Activated CD4-positive, CD25-positive, alpha-beta regulatory T cell treated with anti-CD3 and anti-CD28 coated beads, Interleukin-2, amount 50 U/mL, for 72 hours (primary cell): ENCODE results near the gene PROSER2.

Source experiments
- DNase-seq: peaks from one replicate; pipeline ENCODE4 v3.0.0; 2021

PROSER2 gene

DNA sequence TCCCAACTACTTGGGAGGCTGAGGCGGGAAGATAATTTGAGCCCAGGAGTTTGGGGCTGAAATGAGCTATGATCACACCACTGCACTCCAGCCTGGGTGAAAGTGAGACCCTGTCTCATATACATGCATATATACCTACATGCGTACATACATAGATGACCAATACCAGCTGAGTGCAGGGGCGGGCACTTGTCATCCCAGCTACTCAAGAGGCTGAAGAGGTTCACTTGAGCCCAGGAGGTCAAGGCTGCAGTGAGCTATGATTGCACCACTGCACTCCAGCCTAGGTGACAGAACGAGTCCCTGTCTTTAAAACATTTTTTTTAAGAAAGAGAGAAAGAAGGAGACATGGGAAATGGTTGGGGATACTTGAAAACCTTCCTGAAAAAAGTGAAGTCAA lies 17.4 kb upstream of the PROSER2 start:
- DNase-seq: no peak

- no peak for DNase-seq
These were observed 16.4 kb upstream of the PROSER2 start for GRCh38 chr10:11806706-11807105.

DNA sequence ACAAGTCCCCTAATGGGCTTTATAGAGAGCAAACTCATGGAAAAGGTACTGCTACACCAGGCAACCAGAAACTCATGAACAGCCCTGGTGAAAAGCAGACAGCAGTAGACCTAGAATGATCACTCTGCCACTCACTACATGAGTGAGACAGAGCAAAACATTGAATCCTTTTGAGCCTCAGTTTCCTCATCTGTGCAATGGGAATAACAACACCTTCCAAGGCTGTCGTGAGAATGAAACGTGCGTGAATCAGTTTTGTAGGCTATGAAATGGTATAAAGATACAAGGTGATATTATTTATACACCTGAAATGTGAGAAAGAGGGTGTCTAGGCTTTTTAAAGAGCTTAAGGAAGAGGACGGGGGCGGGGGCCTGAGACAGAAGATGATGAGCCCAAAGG lies 14.3 kb upstream of the PROSER2 start:
- DNase-seq: no peak

DNA sequence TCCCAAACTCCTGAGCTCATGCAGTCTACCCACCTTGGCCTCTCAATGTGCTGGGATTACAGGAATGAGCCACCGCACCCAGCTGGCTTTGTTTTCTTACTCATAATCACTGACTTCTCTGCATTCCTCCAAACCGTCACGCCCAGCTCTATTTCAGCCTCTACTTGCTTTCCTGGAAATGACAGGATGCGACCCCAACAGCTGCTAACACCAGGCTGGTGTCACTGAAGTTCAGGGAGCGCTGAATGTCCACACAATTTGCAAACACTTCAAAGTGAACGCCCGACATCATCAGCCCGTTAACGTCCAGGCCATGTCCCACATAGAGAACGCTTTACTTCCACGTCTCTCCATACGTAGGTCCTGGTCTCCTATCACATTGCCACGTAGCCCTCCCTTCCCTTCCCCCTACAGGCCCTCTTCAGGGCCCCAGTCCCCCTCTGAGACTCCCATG lies 12.8 kb upstream of the PROSER2 start:
- no peak for DNase-seq

DNA sequence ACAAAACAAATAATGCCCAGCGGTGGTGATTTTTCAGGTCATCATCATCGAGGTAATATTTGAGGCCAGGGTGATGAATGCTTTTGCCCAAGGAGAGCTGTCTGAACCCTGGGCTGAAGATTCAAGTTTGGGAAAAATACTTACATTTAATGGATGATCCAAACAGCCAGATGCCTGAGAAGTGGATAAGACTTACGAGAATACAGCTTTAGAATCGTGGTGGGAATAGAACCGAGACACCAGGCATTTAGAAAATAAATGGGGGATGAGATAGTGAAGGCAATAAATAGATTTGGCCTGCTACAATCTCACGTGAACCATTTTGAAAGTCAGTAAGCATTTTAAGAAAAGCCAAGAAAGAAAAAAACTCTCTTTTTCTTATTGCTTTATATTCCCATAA lies 12.2 kb upstream of the PROSER2 start:
- DNase-seq: no peak

DNA sequence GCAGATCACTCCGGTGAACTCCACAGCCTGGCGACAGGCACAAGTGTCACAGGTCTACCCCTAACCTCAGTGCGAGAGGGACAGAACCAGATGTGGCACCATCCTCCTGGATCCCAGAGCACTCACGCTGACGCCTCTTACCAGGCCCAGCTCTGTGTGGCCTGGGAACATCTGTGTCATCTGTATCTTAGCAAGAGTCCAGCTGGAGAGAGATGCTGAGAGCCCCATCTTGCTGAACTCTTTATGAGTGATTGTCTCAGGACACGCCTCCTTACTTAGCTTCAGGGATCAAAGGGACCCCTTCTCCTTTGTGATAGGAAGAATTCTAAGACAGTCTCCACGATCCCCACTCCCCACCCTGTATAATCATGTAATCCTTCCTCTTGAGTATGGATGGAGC lies 10.0 kb upstream of the PROSER2 start:
- DNase-seq: no peak

GRCh38 chr10:11813855-11814567 lies 9.1 kb upstream of the PROSER2 start:
- no peak for DNase-seq

GRCh38 chr10:11819027-11819426 lies 4.1 kb upstream of the PROSER2 start:
- DNase-seq: no peak

DNA sequence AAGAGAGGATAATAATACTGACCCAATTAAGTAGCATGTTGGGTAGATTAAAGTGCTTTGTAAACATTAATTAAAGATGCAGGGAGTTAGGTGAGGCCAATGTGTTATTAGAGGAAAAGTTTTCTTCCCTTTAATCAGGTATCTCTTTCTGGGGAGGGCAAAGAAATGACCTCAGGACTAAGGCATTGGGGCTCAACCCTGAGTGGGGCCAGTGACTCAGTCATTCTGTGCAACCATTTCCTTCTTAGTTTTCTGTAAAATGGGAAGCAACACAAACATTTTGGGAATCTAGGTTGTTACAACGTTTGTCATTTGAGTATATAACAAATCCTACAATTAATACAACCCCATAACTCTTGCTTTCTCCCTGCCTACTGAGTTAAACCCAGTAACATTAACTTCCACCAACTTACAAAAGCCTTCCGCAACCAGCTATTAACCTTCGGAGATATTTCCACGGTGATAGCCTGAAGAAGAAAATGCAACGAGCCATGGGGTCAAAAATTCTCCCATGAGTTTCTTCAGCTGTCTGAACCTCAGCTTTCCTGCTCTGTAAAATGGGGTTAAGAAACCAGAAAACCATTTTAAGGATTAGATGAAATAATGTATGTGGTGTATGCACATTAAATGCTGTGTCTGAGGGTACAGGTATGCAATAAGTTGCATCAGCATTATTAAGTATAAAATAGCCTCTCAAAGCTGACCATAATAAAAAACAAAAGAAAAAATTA lies 965 bp upstream of the PROSER2 start:
- no peak for DNase-seq

- no peak for DNase-seq
These were observed 391 bp upstream of the PROSER2 start for GRCh38 chr10:11822809-11823121.

GRCh38 chr10:11823989-11824346 lies 812 bp downstream of the PROSER2 start:
- no peak for DNase-seq

- DNase-seq: no peak
These were observed 1.2 kb downstream of the PROSER2 start for GRCh38 chr10:11824376-11824775.

DNA sequence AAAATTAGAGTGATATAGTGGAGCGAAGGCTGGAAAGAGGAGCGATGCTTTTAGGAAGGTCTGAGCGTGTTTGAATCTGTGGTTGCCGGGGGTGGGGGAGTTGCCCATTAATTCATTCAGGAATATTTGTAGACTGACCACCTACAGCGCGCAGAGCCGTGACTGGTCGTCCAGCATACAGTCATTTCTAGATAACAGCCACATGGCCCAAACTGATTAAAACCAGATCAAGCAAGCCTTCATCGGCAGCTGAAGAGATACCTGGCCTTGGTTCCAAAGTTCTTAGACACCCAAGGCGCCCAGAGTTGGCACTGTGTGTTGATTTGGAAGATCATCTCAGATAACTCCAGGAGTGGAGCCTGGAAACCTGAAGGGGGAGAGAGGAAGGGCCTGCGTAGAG lies 1.7 kb downstream of the PROSER2 start:
- no peak for DNase-seq

- no peak for DNase-seq
These were observed 2.7 kb downstream of the PROSER2 start for GRCh38 chr10:11825796-11826414.

- no peak for DNase-seq
These were observed 3.9 kb downstream of the PROSER2 start for GRCh38 chr10:11827006-11827405.

DNA sequence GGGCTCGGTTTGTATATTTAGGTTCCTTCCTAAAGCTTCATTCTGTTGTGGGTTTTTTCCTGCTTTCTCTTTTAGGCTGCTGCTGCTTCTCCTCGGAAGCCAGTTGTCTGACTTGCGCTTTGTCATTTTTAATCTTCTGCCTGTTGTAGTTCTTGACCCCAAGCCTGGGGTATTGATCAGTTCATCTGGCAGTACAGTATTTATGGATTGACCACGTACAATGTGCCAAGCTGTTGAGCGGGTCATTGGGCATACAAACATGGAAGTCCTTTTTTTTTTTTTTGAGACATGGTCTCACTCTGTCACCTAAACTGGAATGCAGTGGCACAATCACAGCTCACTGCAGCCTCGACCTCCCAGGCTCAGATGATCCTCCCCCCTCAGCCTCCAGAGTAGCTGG lies 4.3 kb downstream of the PROSER2 start:
- DNase-seq: no peak

GRCh38 chr10:11828682-11829284 lies 5.6 kb downstream of the PROSER2 start:
- DNase-seq: no peak

- DNase-seq: no peak
These were observed 7.8 kb downstream of the PROSER2 start for GRCh38 chr10:11830836-11831519.

GRCh38 chr10:11831520-11831951 lies 8.4 kb downstream of the PROSER2 start:
- DNase-seq: no peak

DNA sequence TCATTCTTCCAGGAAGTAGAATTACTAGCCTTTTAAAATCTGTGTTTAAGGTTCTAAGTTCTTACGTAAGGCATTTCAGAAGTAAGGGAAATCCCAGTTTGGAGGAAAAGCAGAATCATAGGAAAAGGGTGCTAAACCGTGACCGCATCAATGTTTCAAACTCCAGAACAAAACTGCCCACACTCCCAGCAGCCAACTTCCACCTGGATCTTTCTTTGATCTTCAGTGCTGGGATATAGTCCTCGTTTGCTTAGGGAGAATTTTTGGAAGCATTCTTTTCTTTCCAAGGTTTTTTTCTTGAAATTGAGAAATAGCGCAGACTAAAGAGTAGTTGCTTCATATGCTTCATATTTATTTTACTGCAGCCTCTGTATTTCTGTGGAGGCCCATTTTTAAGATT lies 8.9 kb downstream of the PROSER2 start:
- DNase-seq: no peak

GRCh38 chr10:11835061-11835460 lies 11.9 kb downstream of the PROSER2 start:
- no peak for DNase-seq

- DNase-seq: no peak
These were observed 12.5 kb downstream of the PROSER2 start for GRCh38 chr10:11835704-11836103.
